Left cardiac atrium (tissue), 4 donors: ENCODE results near the gene CAVIN1. TPM values are rescaled to one million over a fixed set of nuclear protein-coding genes. Genes with fewer than 3 reads are reported as not detected.
"Not testable (repeated sequence)": the region's sequence is repeated elsewhere in the genome, so short reads cannot be mapped to it uniquely, and the experiment has no call there.

Experiments
- ATAC-seq, 2 donors: fragments of 200-7000 bp; cut with Tn5 transposase; one replicate each; pipeline ENCODE4 v1.9.1; 2020; ENCODE audit warnings: mild to moderate bottlenecking in 2 of 2, moderate library complexity in 2 of 2
- DNase-seq: peaks from one replicate; pipeline ENCODE4 v3.0.0-alpha.2; 2020
- intact Hi-C, 2 donors: fragments of 100-400 bp; cut with DNase I; formaldehyde crosslinking; loops; one replicate each; pipeline versions ENCODE4 v1.14.1 to v1.15.1; 2022 to 2023
- total RNA-seq, 2 donors: library from RNA; stranded (reverse); fragmentation: NEBNext Ultra II Directional; extraction: Animal tissue kit (Norgen Biotek cat#: 25700); gene quantifications; one replicate each; pipeline ENCODE4 v1.2.1, GENCODE V29; 2021
- donor health status: DM: no; HTN: yes; CAD: no.
- donor health status: DM: no; HTN: yes; CAD: no; lungs with severe emphysema.
- donor health status: DM: yes; HTN: yes; CAD: no.
- donor health status: Dilated cardiomyopathy.

CAVIN1 gene
- total RNA-seq, 2 donors from 2014 or later = 258 to 297 TPM

GRCh38 chr17:42438600-42439567 is 15.8 kb upstream of the CAVIN1 start:
- DNase-seq (no peak), ATAC-seq (no peak)
- intact Hi-C loops = no loop called here

- peak; percentile 90 to 96 for ATAC-seq
- peak; percentile 50 for DNase-seq
- intact Hi-C loops = no loop called here
These were observed 13.3 kb upstream of the CAVIN1 start for GRCh38 chr17:42436391-42436790.

DNA sequence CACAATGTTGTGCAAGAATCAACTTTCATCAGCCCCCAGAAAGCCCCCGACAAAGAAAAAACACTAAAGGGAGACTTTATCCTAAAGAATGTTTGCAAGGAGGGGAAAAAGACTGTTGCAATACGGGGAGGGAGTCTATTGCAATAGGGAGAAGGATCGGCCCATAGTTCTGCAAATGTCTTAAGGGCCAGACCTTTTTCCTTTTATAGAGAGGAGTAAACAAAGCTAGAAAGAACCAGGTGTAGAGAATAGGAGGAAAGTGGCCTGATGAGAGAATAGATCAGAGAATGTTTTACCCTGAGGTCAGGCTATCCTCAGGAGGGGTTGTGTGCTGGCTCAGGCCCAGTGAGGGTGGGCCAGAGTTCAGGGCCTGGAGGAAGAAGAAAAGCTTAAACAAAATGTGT is 8.7 kb upstream of the CAVIN1 start:
- ATAC-seq (no peak), DNase-seq (no peak)
- intact Hi-C loops = no loop called here

DNA sequence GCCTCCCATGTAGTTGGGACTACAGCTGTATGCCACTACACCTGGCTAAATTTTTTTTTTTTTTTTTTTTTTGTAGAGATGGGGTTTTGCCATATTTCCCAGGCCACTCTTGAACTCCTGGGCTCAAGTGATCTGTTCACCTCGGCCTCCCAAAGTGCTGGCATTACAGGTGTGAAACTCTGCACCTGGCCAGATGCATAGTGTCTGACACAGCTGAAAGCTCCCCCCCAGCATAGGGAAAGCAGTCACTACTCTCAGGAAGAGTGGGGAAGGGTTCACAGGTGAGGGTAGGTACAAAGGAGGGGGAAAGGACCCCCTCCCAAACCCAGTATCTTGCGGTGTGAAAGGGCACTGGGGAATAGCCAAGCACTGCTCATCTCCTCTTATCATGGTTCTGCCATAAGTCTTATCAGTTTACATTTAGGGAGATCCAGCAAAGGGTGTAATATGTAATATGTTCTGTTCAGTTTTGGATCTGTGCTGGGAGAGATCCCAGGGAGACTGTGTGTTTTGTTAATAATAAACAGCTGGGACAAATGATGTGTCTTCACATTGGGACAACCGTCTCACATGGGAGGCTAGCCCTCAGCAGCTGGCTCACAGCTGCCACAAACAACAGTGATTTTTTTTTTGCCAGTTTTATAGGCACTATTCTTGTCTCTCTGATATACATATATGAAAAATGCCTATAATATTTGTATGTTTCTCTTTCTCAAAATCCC is 6.8 kb upstream of the CAVIN1 start:
- DNase-seq (no peak), ATAC-seq (peak in 1 of 2 donors; percentile 33)
- intact Hi-C loops = loop anchor here in 1 of 2 donors (10.0 kb wide), 1 partner anchor 95 kb away; no protein-coding TSS in a partner anchor

GRCh38 chr17:42428141-42428944 is 5.3 kb upstream of the CAVIN1 start:
- DNase-seq = peak; percentile 51
- peak; percentile 69 to 80 for ATAC-seq
- intact Hi-C loops = loop anchor here in 1 of 2 donors (10.0 kb wide), 1 partner anchor 96 kb away; no protein-coding TSS in a partner anchor

DNA sequence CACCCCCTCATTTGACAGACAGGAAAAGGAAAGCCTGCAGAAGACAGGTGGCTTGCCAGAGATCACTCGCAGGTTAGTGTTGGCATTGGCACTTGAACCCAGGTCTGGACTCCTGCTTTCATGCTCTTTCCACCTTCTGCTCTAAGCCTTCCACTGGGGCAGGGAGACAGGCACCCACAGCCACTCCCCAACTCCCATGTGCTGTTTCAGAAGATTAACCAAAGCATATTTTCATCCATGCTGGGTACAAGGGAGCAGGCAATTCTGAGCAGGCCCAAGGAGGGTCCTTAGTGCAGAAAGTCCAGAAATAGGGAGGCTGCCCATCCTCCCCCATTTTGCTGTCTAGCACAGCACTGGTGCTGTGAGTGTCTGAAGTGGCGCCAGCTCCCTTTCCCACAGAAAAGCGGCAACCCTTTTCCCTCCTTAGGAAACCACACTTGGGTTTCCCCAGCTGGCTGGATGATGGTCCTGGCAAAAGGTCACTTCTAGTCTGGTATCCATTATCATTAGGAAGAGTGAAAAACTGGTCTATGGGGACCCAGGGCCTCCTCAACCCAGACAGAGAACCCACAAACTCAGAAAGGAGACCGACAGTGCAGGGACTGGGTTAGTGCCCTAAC is 2.0 kb upstream of the CAVIN1 start:
- DNase-seq (no peak), ATAC-seq (no peak)
- intact Hi-C loops = loop anchor here (5.0 to 10.0 kb wide), 2 partner anchors 92 to 100 kb away; no protein-coding TSS in a partner anchor

DNA sequence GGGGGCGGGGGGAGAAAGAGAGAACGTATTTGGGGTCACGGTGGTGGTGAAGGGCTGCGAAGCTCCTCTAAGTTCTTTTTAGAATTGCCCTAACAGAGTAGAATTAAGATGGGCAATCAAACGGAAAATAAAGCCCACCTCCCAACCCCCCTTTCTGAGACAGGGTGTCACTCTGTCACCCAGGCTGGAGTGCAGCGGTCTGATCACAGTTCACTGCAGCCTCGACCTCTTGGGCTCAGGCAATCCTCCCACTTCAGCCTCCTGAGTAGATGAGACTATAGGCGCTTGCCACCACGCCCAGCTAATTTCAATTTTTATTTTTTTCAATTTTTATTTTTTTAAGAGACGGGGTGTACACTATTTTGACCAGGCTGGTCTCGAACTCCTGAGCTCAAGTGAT is 710 bp upstream of the CAVIN1 start:
- intact Hi-C loops = loop anchor here (5.0 to 10.0 kb wide), 2 partner anchors 94 to 101 kb away; no protein-coding TSS in a partner anchor
- ATAC-seq = no peak
- no peak for DNase-seq

GRCh38 chr17:42422412-42422957 is 571 bp downstream of the CAVIN1 start:
- ATAC-seq (peak; percentile 45 to 50), DNase-seq (peak; percentile 50)
- intact Hi-C loops = loop anchor here (5.0 to 10.0 kb wide), 2 partner anchors 95 to 102 kb away; no protein-coding TSS in a partner anchor

DNA sequence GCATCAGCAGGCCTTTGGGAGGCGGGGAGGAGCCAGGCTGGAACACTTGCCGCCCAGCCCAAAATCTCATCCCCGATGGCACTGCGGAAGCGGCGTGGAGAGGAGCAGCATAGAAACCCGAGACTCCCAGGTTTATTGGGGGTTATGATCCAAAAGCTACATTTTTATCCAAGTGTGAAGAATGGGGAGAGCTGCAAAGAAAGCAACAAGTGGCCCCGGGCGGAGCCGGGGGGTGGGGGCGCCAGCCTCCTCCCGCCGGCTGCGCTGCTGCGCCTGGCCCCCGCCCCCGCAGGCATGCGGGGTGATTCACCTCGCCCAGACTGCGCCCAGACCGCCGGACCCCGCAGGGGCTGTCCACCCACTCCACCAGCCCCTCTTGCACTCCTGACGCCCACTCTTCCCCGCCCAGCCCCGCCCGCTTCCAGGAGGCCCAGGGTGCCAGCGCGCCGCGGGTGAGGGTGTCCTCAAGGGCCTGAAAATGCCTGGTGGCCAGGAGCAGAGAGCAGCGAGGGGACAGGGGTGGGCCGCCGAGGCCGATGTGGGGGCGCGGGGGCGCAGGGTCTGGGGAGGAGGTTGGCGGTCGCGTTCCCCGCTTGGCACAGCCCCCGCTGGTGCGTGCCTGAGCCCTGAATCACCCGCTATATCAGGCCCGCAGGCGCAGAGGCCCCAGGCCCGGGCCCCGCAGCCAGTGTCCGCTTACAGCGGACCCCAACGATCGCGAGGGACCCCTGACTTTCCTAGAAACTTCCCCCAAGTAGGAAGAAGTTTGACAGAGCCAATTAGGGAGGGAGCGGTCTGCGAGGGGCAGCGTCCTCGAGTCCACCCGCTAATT is 1.3 kb downstream of the CAVIN1 start:
- DNase-seq = peak; percentile 65
- ATAC-seq = peak; percentile 43 to 67
- intact Hi-C loops = loop anchor here (5.0 to 10.0 kb wide), 2 partner anchors 96 to 103 kb away; no protein-coding TSS in a partner anchor

DNA sequence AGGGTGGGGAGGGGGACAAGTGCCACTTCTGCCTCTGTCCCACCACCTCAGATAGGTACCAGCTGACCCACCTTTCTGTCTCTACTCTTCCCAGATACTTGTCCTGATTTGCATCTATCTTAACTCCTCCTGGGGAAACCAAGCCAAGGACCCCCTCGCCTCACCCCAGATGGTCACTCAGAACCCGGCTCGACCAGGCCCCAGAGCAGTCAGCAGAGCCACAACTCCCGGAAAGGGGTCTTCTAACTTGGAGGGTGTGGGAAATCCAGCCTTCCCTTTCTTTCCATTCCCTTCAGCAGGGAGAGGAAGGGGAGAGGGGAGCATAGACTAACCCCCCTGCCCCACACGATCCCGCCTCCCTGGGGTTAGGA is 1.9 kb downstream of the CAVIN1 start:
- DNase-seq = no peak
- intact Hi-C loops = loop anchor here (5.0 to 10.0 kb wide), 2 partner anchors 96 to 104 kb away; no protein-coding TSS in a partner anchor
- no peak for ATAC-seq

- DNase-seq, ATAC-seq, intact Hi-C loops: not testable (repeated sequence)
These were observed 5.1 kb downstream of the CAVIN1 start for GRCh38 chr17:42417981-42418380.

GRCh38 chr17:42414704-42415409 is 8.2 kb downstream of the CAVIN1 start:
- intact Hi-C loops = no loop called here
- ATAC-seq = no peak
- DNase-seq = no peak

GRCh38 chr17:42413464-42414040 is 9.5 kb downstream of the CAVIN1 start:
- intact Hi-C loops = no loop called here
- DNase-seq (no peak), ATAC-seq (no peak)

GRCh38 chr17:42411905-42412679 is 11.0 kb downstream of the CAVIN1 start:
- DNase-seq (no peak), ATAC-seq (no peak)
- intact Hi-C loops = no loop called here

DNA sequence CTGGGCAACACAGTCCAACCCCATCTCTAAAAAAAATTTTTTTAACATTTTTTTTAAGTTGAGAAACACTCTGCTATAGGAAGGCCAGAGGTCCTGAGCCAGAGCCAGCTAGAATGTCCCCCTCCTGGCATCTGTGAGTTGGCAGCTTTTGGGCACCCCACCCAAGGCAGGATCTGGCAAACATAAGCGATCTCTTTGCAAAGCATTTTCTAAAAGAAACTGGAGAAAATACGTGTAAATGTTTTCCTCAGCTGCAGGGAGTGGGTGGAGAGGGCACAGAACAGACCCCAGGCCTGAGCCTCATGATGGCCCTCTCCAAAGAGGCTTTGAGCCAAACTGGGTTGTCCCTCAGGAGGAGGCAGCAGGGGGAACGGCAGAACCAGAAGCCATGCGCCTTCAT is 11.7 kb downstream of the CAVIN1 start:
- ATAC-seq (no peak), DNase-seq (no peak)
- intact Hi-C loops = no loop called here

DNA sequence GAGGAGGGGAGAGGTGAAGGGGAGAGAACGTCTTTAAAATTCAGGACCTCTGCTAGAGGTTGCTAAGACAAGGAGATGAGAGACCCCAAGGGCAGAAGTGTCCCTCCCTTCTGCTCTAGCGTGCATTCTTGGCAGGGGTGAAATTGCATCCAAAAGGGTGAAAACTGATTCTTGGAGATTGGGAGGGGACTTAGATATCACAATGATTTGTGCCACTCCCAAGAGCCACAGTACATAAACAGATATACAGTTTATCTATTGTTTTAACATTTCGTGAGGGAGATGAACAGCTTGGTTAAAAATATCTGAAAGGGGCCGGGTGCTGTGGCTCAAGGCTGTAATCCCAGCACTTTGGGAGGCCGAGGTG is 12.8 kb downstream of the CAVIN1 start:
- ATAC-seq = no peak
- intact Hi-C loops = no loop called here
- DNase-seq = no peak
